Measurements from ENCODE around the gene DSC1.

- no peak for TF ChIP-seq CTCF (IDR thresholded peaks at IDR 0.05)
- no peak for TF ChIP-seq POLR2A (IDR thresholded peaks at IDR 0.05)
These were observed 46.4 kb upstream of the DSC1 start for GRCh38 chr18:31209041-31209440.
